Peyer's patch (tissue), 4 donors: Measurements from ENCODE around the gene ABCC4.

Source experiments
- POLR2A ChIP-seq, 2 donors: fragments of 450-650 bp; IDR thresholded peaks; one replicate each; pipeline ENCODE4 v1.5.1; 2017; ENCODE audit warnings: antibody characterized with exemption in 2 of 2, mild to moderate bottlenecking in 2 of 2, moderate library complexity in 2 of 2
- TF ChIP-seq, protein P1 (sequence below), 6 experiments: fragments of 450-650 bp in 4 of 6; fragments of 200-600 bp in 2 of 6; sonication (generic) in 1 of 6; IDR thresholded peaks; one replicate each; pipeline ENCODE4 v1.5.1; 2017 to 2019; ENCODE audit warnings: antibody characterized with exemption in 6 of 6, mild to moderate bottlenecking in 3 of 6, moderate library complexity in 1 of 6

DNA sequence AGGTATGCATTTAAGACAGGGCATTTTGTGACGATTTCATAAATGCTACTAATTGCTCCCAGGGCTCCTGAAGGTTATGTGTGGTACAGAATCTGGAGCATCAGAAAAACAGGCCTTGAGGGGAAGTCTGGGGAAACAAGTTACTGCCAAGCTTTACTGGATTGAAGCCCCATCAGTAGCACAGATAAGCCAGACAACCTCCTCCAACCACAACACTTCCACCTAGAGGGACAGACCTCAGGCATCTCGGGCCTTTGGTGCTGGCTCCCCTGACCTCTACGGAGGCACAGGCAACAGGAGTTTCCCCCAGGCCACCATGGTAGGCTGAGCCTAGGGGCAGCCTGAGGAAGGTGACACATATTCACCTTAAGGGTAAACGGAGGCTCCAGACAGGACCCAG, 54.1 kb downstream of the ABCC4 start:
- TF ChIP-seq, protein P1, sequence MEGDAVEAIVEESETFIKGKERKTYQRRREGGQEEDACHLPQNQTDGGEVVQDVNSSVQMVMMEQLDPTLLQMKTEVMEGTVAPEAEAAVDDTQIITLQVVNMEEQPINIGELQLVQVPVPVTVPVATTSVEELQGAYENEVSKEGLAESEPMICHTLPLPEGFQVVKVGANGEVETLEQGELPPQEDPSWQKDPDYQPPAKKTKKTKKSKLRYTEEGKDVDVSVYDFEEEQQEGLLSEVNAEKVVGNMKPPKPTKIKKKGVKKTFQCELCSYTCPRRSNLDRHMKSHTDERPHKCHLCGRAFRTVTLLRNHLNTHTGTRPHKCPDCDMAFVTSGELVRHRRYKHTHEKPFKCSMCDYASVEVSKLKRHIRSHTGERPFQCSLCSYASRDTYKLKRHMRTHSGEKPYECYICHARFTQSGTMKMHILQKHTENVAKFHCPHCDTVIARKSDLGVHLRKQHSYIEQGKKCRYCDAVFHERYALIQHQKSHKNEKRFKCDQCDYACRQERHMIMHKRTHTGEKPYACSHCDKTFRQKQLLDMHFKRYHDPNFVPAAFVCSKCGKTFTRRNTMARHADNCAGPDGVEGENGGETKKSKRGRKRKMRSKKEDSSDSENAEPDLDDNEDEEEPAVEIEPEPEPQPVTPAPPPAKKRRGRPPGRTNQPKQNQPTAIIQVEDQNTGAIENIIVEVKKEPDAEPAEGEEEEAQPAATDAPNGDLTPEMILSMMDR (IDR thresholded peaks at IDR 0.05) = no peak
- no peak for TF ChIP-seq POLR2A (IDR thresholded peaks at IDR 0.05)
